ENCODE measurements around the gene MEDAG.

The MEDAG gene

DNA sequence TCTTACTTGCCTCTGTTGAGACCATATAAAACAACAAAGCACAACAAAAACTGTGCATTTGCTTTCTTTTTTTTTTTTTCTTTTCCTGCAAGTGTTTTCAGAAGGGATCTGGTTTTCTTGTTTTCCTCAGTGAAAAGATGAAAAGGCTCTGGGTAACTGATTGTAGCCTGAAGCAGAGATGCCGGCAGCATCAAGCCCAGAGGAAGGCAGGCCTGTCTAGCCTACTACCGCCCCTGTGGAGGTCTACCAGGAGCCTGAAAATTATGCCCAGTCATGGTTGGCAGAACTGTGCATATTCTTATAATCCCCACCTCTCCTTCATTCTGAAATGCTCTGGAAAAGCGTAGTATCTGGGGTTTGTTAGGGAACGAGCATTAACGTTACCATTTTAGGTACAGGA is 32.6 kb upstream of the MEDAG start:
- FAIRE-seq = no peak

DNA sequence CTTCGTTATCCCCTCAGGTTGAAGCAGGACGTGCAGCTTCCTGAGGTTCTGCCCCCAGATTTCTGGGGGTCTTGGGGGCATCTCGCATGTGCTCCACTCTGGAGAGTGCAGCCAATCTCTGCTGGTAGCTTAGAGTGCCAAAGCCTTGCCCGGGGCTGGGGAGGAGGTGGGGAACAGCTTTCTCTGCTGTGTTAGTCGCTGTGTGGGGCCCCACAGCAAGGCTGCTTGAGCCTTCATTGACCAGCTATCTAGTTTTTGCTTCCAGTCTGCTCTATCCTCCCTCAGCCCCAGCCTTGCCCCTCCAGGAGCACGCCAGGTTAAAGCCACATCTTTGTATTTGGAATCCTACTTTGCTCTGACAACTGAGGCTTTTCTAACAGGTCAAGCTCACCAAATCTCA is 32.0 kb upstream of the MEDAG start:
- no peak for FAIRE-seq

DNA sequence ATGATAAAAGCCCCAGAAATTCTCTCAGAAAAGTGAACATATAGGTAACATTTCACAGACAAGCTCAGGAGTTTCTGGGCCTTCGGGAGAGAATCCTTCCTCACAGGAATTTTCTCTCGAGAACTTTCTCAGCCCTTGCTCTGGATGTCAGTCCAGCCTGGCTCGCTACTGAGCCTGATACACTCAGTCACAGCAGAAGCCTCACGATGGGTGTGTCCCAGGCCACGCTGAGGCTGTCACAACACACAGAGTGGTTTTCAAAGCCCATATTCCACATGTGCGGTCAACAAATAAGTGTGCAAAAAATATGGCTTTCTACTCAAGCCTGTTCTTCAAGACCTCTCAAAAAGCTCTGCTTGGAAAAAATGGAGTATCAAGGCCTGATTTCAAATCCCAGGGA is 31.5 kb upstream of the MEDAG start:
- no peak for FAIRE-seq

DNA sequence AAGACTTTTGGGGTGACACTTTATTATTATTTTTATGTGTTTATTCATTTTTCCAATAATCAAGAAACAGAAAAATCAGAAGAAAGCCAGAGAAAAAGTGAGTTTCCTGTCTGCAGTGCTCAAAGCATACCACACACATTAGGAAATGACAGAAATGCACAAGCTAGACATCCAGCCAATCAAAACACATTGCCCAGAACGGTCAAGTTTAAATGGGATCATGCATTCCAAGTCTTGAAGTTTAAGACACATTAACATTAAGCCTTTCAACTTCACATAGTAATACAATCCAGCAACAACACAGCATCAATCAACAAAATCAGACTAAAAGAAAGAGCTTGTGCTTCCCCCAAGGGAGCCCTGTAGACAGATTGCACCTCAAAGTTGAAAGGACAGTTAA is 28.7 kb upstream of the MEDAG start:
- no peak for FAIRE-seq

DNA sequence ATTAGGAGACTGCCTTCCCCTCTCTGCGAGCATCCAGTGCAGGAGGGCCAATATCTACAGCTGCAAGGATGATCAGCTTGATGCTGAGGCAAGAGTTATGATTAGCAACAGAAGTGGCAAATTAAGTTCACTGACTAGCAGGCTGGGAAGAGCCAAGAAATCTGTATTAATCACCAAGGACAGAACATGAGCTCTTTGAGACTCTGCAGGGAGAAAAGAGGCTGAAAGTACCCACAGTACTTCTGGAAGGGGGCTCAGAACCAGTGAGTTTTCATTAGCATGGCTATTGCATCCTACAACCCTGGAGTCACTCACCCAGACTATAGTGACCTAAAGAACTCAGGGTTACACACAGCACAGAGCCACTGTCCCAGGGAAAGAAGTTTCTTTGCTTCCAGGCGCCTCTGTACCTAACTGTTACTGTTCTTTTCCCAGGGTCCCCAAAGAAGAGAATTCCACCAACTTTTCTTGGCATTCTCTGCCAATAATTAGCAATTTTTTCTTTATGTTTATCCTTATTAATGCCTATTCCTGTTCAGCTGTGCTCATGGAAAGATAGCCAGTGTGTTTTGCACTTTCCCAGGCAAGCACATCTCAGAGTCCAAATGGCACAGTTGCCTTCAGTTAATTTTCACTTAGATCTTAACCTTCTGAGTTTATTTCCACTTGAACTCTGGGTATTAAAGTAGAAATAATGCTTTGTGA is 25.8 kb upstream of the MEDAG start:
- no peak for FAIRE-seq

DNA sequence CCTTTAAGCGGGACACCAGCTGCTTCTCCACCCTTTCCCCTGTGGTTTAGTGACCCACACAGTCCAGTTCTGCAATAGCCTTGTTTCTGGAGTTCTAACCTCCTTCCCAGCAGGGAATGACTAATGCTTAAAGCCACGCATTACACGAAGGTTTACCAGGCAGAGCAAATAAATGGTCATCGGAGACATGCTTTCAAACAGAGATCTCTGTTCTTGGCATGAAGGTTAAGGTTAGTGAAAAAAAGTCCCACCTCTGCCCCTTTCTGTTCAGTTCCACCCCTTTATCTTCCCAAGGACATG is 25.3 kb upstream of the MEDAG start:
- no peak for FAIRE-seq

DNA sequence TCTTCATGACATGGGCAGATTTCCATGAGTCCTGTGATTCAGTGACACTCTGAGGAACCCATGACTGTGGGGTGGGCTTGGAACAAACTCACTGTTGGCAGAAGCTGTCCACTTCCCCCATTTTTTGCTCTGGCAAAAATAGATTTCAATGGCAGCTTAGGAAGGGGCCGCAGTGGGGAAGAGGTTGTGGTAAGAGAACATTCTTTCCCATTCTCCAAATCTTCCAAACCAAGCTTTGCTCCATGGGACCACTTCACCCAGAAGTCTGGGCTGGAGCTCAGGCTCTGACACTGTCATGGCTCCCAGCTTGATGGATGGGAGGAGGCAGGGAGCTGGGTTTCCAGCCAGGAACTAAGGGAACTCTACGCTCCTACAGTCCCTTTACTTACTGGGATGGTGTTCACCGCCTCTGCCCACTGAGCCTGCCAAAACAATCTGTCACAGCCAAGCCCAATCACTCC is 24.9 kb upstream of the MEDAG start:
- no peak for FAIRE-seq

DNA sequence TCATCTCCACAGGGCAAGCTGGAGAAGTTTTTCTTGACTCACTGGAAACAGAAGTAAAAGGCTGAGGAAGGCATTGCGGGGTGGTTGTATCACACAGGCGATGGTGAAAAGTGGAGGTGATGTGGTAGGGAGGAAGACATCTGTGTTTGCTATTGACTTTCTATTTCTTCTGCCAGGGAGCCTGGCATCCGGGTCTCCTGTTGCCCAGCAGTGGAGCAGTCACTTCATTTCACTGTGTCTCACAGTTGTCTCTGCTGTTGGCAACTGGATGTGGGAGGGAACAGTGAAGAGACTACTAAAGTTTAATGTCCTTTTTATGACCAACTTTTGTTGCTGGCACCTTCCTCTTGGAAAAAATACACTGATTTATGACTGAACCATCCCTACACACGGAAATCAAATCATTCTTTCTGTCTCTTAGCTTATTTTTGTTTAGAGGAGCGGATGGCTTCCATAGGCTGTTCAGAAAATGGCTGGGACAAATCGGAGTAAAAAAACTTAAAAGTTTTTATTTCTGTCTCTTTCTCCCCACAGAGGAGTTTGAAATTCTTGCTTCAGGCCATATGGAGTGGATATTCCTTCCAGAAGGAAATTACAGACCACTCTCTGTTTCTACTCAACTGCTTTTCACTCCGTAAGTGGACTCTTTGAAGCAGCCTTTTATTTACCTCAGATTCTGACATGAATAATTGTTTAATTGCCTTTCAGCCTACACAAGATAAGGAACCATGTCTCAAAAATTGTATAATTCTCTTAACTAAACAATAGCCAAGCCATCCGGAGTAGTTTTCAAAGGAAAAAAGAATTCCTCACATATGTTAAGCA is 23.8 kb upstream of the MEDAG start:
- no peak for FAIRE-seq

DNA sequence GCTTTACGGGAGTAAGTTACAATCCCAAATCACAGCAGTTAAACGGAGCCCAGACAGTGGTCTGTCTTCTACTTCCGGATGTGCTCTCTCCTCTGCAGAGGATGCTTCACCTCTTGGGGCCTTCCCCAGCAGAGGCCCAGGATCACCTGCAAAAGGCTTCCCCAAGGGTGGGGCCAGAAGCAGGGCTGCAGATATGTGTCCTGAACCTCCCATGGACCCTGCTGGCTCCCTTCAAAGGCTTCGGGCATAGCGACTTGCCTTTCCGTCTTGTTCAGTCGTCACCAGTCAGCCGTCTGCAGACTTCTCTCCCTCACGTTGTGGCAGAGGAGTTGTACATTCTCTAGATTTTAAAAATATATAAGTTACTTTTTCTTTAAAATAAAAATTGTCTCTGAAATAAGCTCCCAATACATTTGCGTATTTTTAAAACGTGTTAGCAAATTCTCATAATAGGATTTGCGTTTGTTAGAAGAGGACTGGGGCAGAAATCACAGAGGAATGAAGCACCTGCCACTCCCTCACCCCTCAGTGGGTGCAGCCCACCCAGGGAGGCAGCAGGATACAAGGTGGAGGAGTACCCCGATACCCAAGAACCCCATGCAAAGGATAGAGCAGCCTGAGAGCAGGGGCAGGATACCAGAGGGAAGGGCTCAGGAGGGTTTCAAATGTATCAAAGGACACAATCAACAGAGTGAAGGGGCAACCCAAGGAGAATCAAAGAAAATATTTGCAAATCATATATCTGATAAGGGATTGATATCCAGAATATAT is 22.9 kb upstream of the MEDAG start:
- no peak for FAIRE-seq

DNA sequence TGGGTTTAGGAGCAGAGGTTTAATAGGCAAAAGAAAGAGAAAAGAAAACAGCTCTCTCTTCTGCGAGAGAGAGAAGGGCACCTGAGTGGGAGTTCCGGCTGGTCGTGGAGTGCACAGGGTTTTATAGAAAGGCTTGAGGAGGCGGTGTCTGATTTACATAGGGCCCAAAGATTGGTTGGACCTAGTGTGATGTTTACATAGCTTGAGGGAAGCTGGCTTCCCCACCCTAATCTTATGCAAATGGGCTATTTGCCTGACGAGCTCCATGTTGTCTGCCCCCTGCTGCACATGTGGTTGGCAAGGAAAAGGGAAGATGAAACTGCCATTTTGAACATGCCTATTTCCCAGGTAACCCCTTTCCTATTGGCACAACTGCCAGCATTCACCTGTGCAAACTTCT is 21.5 kb upstream of the MEDAG start:
- no peak for FAIRE-seq

DNA sequence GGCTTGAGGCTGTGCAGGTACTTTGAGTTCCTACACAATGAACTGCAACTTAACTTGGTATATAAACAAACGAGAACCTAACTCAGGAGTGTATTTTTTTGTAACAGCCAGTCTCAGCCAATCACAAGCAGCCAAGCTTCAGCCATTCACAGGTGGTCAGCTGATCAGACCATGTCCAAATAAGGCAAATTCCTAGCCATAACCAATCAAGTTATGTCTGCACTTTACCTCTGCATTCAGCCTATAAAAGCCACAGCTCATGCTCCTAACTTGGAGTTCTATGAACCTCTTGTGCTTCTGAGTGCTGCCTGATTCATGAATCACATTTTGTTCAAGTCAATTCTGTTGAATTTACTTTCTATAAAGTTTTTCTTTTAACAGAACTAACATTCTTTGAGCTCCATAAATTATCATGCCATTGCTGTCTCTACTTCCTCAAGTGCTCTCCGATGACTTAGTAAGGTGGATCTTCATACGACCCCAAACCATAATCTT is 16.8 kb upstream of the MEDAG start:
- FAIRE-seq = no peak

DNA sequence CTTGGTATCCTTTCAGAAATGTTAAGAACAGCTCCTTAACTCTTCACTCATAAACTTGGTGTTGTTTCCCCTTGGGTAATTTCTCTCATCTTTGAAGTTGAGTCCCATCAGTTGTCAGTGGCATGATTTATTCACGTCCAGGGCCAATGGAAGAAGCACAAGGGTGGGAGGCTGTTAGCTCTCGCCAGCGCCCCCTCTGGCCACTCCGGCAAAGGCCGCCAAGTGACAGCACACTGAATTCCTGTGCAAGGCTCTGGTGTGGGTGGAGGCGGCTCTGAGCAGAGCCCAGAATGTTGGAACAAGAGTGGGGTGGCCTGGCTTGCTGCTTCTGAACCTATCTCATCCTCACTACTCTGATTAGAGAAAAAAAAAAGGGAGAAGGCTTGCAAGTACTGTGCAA is 13.1 kb upstream of the MEDAG start:
- no peak for FAIRE-seq

DNA sequence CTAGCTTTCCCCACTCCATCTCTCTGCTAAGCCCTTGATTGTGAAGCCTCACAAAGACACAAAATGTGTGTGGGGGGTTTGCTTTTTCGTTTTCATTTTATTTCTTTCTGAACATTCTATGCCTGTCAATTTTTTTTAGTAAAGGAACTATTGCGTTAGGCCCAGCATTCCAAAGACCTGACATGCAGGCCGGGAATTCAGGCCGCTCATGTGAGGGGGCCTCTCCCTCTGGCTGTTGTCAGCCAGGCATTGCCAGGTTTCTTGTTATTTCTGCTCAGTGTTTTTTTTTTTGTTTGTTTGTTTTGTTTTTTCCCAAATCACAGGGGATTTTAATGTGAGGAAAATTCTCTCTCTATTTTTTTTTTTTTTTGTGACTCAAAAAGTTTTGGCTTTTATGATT is 10.3 kb upstream of the MEDAG start:
- no peak for FAIRE-seq

DNA sequence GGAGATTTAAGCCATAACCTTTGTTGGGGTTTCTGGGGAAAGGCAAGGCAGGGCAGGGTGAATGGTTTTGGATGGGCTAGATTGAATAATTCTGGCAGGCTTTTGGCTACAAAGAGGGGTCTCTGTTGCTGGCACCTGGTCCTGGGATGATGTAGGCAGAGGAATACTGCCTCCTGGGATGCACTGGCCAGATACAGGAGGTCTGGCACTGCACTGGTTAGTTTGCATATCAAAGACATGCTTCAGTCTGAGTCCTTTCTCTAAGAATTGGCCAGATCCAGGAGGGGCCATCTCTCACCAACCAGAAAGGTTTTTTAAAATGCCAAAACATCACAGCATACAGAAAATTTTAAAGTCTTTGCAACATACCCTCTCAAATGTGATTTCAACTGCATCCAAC is 8.0 kb upstream of the MEDAG start:
- FAIRE-seq = no peak

DNA sequence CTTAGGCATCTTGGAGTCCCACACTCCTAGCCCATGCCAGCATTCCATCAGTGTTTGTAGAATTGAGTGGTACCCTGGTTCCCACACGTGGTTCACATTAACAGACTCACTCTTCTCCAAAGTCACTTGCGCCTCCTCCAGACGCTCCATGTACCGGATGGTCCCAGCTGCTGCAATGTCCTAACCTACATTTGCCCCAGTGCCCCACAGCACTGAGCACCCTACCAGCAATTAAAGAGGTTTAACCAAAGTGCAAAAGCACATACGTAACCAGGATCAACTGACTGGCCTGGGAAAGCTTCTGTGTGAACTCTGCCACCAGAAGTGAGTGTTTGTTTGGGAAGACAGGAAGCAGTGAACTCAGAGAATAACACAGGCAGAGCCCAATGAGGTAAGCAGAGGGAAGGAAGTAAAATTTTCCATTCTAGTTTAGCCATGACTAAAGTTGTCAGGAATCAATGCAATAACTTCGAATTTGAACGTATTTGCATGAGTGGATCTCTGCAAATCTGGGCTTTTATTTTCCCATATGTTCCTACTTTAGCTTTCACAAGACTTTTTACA is 7.3 kb upstream of the MEDAG start:
- FAIRE-seq = no peak

DNA sequence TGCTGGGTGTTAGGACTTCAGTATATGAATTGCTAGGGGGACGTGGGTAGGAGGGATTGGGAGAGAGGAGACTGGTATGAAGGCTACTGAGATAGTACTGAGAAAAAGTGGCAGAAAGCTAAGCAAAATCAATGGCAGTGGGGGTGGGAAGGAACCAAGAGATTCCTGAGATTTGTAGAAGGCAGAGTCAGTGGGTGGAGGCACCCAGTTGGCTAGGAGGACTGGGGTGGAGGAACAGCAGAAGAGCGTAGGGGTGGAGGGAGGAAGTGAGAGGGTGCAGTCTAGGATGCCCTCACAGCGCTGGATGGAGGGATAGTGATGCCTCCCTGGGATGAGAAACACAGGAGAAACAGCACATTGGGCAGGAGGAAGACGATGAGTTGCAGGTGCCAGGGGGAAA is 5.6 kb upstream of the MEDAG start:
- no peak for FAIRE-seq

DNA sequence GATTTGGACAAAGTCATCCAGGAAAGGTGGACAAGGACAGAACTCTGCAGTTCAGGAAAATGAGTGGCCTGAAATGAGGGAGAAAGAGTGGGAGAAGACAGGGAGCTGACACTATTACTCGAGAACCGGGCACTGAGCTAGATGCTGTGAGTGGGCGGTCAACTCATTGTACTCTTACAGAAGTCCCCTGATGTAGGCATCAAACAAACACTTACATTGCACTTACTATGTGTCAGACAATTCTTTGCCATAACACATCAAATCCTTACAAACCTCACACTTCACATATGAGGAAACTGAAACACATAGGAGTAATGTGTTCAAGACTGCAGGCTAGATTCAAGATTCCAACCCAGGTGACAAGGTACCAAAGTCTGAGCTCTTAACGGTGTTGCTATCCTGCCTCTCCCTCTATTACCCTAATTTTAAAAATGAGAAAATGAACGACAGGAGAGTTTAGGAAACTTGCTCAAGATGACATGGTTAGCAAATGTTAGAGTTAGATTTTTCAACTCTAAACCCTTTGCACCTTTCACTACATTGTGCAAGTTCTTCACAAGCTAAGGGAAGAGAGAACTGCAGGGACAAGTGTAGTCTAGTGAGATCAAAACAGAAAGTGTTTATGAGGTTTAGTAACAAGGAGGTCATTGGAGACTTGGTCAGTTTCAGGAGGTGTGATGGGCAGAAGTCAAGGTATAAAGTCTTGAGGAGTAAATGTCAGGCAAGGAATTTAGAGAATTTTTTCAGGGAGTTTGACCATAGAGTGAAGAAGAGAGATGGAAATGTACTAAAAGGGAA is 4.9 kb upstream of the MEDAG start:
- FAIRE-seq = no peak

DNA sequence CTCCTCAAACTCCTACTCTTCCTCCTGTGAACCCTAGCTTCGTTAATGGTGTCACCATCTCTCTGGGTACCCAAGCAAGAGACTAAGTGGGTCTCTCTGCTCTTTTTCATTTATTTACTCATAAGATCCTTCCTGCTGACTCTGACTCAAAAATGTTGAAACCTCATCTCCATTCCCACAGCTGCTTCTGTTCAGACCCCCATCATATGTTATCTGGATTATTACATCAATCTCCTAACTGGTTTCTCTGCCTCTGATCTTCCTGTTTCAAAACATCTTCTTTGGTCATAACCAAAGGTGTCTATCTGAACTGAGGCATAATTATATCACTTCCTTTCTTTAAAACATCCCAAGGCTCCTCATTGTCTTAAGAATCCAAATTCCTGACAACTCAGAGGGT is 2.0 kb upstream of the MEDAG start:
- FAIRE-seq = no peak

DNA sequence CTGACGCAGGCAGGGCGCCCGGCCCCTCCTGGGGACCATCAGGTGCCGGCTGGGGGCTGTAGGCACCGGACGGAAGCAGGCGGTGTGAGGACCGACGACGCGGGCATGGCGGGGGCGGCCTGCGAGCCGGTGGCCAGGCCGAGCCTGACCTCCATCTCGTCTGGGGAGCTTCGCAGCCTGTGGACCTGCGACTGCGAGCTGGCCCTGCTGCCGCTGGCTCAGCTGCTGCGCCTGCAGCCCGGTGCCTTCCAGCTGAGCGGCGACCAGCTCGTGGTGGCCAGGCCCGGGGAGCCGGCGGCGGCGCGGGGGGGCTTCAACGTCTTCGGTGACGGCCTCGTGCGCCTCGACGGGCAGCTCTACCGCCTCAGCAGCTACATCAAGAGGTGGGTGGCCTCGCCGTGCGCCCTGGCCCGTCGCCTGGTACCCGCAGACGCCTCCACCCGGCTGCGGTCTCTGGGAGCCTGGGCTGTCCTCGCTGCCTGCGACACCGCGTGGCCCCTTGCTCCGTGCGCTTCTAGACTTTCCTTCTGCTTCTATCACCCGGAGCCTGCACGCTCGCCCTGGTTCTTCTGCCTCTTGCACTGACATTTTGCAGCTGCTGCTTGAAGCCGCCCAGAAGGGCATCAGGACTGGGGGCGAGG is 460 bp downstream of the MEDAG start:
- no peak for FAIRE-seq

DNA sequence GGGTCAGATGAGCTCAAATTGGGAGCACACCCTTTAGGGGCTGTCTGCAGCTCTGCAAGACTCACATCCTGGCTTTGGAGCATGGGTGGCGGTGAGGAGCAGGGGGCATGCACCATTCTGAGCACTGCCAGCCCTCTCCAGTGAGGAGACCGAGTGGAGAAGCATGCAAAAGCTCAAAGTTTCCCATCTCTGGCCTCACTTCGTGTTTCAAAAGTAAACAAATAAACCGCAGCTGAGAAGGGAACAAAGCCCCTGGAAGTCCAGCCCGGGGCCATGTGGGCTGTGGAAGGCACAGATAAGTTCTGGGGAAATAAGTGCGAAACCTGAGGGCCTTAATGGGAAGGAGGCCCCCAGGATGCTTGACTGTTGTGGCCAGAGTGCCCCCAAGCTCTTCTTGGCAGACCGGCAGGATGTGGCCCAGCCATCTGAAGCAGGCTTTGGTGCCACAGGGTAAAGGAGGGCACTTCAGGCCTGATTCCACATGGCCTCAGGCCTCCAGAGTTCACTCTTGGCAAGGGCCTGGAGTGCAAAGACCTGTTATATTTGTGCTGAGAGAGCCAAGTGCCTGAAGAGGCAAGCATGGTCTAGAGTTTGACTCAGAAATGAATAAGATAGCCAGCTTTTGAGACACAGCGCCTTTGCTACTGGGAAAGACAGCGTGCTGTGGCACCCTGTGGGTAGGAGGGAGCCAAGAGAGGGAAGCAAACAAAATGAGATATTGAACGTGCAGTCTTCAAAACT is 1.2 kb downstream of the MEDAG start:
- no peak for FAIRE-seq

DNA sequence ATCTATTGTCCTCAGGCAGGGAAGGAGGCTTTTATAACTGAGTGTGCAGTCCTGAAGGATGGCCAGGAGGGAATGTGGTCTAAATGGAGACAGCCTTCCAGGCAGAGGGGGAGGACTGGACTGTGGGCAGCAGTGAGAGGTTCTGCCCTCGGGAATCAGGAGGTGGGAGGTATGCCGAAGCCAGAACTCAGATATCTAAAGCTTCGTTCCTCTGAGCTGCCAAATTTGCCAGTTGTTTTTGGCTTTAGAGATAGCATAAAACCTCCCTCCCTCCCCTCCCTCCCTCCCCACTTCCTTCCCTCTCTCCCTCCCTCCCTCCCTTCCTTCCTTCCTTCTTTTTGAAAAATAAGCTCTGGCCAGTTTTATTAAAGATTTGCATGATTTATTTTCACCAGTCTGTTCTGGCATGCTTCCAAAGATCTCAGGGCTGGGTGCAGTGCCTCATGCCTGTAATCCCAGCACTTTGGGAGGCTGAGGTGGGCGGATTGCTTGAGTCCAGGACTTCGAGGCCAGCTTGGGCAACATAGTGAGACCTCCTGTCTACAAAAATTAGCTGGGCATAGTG is 2.4 kb downstream of the MEDAG start:
- no peak for FAIRE-seq
